Measurements from ENCODE around the gene MYBPHL.
A peak's percentile ranks its signal among the peaks of the same experiment; 100 is the strongest.

MYBPHL gene

DNA sequence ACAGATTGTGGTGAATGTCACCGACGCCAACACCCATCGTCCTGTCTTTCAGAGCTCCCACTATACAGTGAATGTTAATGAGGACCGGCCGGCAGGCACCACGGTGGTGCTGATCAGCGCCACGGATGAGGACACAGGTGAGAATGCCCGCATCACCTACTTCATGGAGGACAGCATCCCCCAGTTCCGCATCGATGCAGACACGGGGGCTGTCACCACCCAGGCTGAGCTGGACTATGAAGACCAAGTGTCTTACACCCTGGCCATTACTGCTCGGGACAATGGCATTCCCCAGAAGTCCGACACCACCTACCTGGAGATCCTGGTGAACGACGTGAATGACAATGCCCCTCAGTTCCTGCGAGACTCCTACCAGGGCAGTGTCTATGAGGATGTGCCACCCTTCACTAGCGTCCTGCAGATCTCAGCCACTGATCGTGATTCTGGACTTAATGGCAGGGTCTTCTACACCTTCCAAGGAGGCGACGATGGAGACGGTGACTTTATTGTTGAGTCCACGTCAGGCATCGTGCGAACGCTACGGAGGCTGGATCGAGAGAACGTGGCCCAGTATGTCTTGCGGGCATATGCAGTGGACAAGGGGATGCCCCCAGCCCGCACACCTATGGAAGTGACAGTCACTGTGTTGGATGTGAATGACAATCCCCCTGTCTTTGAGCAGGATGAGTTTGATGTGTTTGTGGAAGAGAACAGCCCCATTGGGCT is 54.5 kb downstream of the MYBPHL start:
- no peak for DNase-seq (ENCODE audit: low read depth in 2 of 2)

GRCh38 chr1:109251277-109252166 is 55.3 kb downstream of the MYBPHL start:
- DNase-seq (ENCODE audit: low read depth in 2 of 2) = no peak

DNA sequence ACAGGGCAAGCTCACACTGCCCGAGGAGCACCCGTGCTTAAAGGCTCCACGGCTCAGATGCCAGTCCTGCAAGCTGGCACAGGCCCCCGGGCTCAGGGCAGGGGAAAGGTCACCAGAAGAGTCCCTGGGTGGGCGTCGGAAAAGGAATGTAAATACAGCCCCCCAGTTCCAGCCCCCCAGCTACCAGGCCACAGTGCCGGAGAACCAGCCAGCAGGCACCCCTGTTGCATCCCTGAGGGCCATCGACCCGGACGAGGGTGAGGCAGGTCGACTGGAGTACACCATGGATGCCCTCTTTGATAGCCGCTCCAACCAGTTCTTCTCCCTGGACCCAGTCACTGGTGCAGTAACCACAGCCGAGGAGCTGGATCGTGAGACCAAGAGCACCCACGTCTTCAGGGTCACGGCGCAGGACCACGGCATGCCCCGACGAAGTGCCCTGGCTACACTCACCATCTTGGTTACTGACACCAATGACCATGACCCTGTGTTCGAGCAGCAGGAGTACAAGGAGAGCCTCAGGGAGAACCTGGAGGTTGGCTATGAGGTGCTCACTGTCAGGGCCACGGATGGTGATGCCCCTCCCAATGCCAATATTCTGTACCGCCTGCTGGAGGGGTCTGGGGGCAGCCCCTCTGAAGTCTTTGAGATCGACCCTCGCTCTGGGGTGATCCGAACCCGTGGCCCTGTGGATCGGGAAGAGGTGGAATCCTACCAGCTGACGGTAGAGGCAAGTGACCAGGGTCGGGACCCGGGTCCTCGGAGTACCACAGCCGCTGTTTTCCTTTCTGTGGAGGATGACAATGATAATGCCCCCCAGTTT is 56.1 kb downstream of the MYBPHL start:
- DNase-seq (ENCODE audit: low read depth in 2 of 2) = no peak

DNA sequence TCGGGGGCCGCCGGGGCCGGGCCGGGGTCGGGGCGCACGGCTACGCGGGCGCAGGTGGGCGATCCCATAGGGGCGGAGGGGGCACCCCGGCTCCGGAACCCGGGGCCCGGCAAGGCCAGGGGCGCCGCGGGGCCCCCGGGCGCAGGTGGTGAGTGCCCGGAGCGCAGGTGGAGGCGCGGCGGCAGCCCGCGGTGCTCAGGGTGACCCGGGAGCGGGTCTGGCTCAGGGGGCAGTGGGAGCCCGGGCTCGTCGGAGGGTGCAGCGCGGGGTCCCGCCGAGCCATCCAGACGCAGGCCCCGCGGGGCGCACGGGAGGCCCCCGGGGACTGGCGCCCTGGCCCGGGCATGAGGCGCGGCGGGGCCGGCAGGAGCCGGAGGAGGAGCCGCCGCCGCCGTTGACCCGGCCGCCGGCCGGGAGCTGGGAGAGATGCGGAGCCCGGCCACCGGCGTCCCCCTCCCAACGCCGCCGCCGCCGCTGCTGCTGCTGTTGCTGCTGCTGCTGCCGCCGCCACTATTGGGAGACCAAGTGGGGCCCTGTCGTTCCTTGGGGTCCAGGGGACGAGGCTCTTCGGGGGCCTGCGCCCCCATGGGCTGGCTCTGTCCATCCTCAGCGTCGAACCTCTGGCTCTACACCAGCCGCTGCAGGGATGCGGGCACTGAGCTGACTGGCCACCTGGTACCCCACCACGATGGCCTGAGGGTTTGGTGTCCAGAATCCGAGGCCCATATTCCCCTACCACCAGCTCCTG is 57.0 kb downstream of the MYBPHL start:
- no peak for DNase-seq (ENCODE audit: low read depth in 2 of 2)

DNA sequence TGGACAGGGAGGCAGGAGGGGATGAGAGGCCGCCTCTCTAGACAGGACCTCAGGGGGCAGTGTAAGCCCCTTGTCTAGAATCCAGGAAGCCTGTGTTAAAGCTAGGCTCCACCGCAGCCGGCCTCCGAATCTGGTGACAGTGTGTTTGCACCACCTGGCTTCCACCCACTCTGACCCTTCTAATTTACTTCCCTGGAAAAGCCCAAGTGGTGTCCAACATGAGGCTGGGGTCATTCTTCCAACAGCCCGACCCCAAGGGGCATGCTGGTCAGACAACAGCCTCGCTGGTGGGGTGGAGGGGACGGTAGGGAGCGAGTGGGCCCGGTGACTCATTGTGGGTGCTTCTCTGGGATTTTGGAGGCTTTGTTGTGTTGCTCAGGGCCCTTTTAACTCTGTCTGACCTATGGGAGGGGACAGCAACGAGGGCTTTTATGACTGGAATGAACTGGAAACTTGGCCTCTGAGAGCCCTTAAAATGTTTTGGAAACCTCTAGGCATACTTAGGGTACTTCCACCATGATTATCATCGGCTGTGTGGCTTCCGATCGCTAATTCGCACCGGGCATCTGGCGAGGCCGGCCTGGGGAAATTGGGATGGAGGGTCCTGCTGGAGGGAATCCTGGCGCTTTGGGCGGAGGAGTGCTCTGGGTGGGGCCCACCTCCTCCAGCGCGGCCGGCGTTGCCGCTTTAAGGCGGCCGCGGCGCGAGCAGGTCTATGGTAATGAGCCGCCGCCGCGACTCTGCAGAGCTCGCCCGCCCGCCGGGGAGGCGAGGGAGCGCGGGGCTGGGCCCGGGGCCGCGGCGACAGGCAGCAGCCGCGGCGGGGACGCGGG is 57.8 kb downstream of the MYBPHL start, which contains the start of gene CELSR2:
Gene CELSR2, plus strand, starts transcription at position 743 of the 833 bp plus-strand sequence. CDS start 541 bp downstream, outside the sequence.
- peak; percentile 32 to 47 for DNase-seq (ENCODE audit: low read depth in 2 of 2)

- DNase-seq (ENCODE audit: low read depth in 2 of 2) = no peak
Measured at GRCh38 chr1:109248444-109248796, 58.4 kb downstream of the MYBPHL start.

DNA sequence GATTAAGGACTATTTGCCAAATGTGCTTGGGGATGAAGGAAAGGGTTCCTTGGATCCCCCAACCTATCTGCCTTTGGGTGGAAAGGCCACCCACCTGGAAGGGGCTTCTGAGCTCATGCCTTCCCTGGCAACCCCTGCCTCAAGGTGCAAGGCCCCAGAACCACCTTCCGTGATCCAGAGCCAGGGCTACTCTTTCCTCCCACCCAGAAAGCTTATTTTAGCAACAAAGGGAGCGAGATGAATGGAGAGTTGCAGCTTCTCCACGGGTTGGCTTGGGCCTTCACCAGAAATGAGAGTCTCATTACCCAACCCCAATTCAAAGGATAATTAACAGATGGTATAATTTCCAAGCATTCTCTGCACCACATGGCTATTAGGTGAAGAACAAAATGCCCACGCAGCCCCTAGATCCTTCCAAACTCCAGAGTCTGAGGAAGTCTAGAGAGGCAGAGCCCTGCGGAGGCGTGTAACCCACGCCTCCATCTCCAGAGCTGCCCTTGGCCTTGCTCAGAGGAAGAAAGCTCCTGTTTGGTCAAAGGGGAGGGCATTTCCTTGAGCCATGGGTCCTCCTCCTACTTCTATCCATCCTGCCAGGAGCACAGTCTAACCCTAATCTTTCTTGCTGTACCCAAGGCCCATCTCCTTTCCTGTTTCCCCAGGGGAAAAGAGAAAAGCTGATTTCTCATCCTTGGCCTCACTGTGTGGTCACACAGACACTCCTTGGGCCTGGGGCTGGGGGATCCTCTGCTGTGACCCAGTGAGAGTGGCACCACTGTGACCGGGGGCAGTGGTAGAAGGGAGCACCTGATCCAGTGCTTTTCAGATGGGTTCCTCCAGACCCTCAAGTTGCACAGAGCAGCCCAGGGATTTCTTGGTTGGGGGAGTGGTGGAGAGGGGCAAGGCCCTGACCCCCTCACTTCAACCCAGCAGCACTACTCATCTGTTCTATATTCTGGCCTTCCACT is 59.1 kb downstream of the MYBPHL start:
- no peak for DNase-seq (ENCODE audit: low read depth in 2 of 2)

- no peak for DNase-seq (ENCODE audit: low read depth in 2 of 2)
Measured at GRCh38 chr1:109246141-109246551, 60.7 kb downstream of the MYBPHL start.

GRCh38 chr1:109243860-109244552 is 62.8 kb downstream of the MYBPHL start:
- no peak for DNase-seq (ENCODE audit: low read depth in 2 of 2)

DNA sequence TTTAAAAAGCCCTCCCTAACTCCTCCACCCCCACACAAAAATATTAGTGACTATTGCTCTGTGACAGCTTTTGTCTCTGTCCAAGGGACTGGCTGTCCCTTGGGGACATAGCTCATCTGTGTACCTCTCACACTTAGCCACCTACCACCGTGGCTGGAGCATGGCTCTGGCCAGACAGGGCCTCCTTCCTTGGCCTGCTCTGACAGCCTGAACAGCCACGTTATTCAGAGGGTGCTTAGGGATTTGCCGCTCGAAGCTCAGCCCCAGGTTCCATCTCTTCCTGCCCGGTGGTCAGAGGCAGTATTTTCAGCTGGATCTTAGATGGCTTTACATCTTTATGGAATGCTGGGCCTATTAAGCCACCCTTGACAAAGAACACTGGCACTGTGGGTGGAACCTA is 63.6 kb downstream of the MYBPHL start:
- no peak for DNase-seq (ENCODE audit: low read depth in 2 of 2)

GRCh38 chr1:109242387-109242786 is 64.4 kb downstream of the MYBPHL start:
- no peak for DNase-seq (ENCODE audit: low read depth in 2 of 2)

Measured in stimulated activated CD8-positive, alpha-beta memory T cell treated with anti-CD3 and anti-CD28 coated beads, Interleukin-15, amount 100 ng/mL, for 48 hours (primary cell).